CD4-positive, alpha-beta T cell (primary cell): ENCODE measurements around the gene RECQL5. TPM values are rescaled to one million over a fixed set of nuclear protein-coding genes. Genes with fewer than 3 reads are reported as not detected.

Experiments
- ATAC-seq: fragments of 200-7000 bp; cut with Tn5 transposase; one replicate; pipeline ENCODE4 v1.10.0; 2022; ENCODE audit warnings: mild to moderate bottlenecking; ENCODE audit not compliant: poor library complexity
- CTCF ChIA-PET: fragments of 350-600 bp; sonication (Branson Sonifier 250); formaldehyde crosslinking; loops from one replicate; lab custom pipeline; 2021; ENCODE audit warnings: antibody characterized with exemption, inconsistent platforms; lab: Charles Lee
- POLR2A ChIA-PET: fragments of 350-600 bp; sonication (Branson Sonifier 250); formaldehyde crosslinking; loops from one replicate; lab custom pipeline; 2021; ENCODE audit warnings: antibody characterized with exemption, inconsistent platforms; lab: Charles Lee
- DNase-seq, 14 experiments: peaks; one replicate each; pipeline ENCODE4 v3.0.0-alpha.2; 2013 to 2020; ENCODE audit warnings: mixed read lengths in 2 of 14
- H3K27ac ChIP-seq, 2 donors: one replicate each; pipeline versions ENCODE4 v1.5.1 to v1.7.0; 2013; ENCODE audit warnings: low read length in 2 of 2, low read depth in 1 of 2, mild to moderate bottlenecking in 1 of 2
- H3K27me3 ChIP-seq, 2 experiments: 1 replicate in 1 of 2; 2 replicates in 1 of 2; pipeline versions ENCODE4 v1.6.1 to v1.7.0; 2013; ENCODE audit warnings: low read length in 2 of 2, control low read depth in 1 of 2, mild to moderate bottlenecking in 1 of 2, moderate library complexity in 1 of 2; ENCODE audit not compliant: insufficient read depth in 2 of 2, control insufficient read depth in 1 of 2
- H3K36me3 ChIP-seq: one replicate; pipeline ENCODE4 v1.6.1; 2013; ENCODE audit warnings: low read length, control low read depth; ENCODE audit not compliant: insufficient read depth
- H3K4me1 ChIP-seq: one replicate; pipeline ENCODE4 v1.6.1; 2013; ENCODE audit warnings: low read length, control low read depth; ENCODE audit not compliant: insufficient read depth
- H3K4me3 ChIP-seq: one replicate; pipeline ENCODE4 v1.5.1; 2013; ENCODE audit warnings: mild to moderate bottlenecking, low read length, moderate library complexity
- H3K9me3 ChIP-seq, 2 experiments: 1 replicate in 1 of 2; 2 replicates in 1 of 2; pipeline versions ENCODE4 v1.6.1 to v1.7.0; 2013; ENCODE audit warnings: low read length in 2 of 2, mild to moderate bottlenecking in 2 of 2, control low read depth in 1 of 2, moderate library complexity in 1 of 2; ENCODE audit not compliant: control insufficient read depth in 1 of 2, insufficient read depth in 1 of 2
- H3K27ac Mint-ChIP-seq: one replicate; pipeline ENCODE4 v1.8.0; 2020; ENCODE audit warnings: mixed read lengths
- H3K27me3 Mint-ChIP-seq: one replicate; pipeline ENCODE4 v1.8.0; 2021; ENCODE audit warnings: mixed read lengths
- H3K36me3 Mint-ChIP-seq: one replicate; pipeline ENCODE4 v1.8.0; 2021; ENCODE audit warnings: low read depth, mixed read lengths
- H3K4me1 Mint-ChIP-seq: one replicate; pipeline ENCODE4 v1.8.0; 2021; ENCODE audit warnings: low read depth, mixed read lengths
- H3K4me3 Mint-ChIP-seq: one replicate; pipeline ENCODE4 v1.8.0; 2020; ENCODE audit warnings: mild to moderate bottlenecking, mixed read lengths
- H3K9me3 Mint-ChIP-seq: one replicate; pipeline ENCODE4 v1.8.0; 2020; ENCODE audit warnings: mixed read lengths
- intact Hi-C, 2 experiments: fragments of 100-400 bp; cut with DNase I in 1 of 2; cut with micrococcal nuclease in 1 of 2; formaldehyde crosslinking; loops; one replicate each; pipeline versions ENCODE4 v1.15.1 to v1.9.0; 2023 to 2025; cut with DNase I, micrococcal nuclease
- total RNA-seq, 174 experiments: library from RNA in 2 of 174; stranded (reverse) in 2 of 174; gene quantifications; one replicate each; pipeline ENCODE4 v1.2.3 and lab custom pipeline; 2021 to 2026
- TF ChIP-seq, protein P1 (sequence below): fragments of 200-600 bp; IDR thresholded peaks from one replicate; pipeline ENCODE4 v1.8.0; 2022; ENCODE audit warnings: antibody characterized with exemption, mild to moderate bottlenecking

RECQL5 gene
- total RNA-seq, 2 experiments from 2014 or later, result 16.4 to 17.7 TPM

GRCh38 chr17:75630071-75630917, 36.7 kb downstream of the RECQL5 start:
- Histone ChIP-seq H3K4me3 (no peak overlapping the region), H3K36me3 (peaks cover 3% of the 10 kb centered on the region), H3K27me3 (no peaks in the 10 kb centered on the region), H3K9me3 (no peaks in the 10 kb centered on the region), H3K27ac (no peak overlapping the region), H3K4me1 (peaks cover 17% of the 10 kb centered on the region)
- Mint-ChIP-seq H3K9me3 (no peaks in the 10 kb centered on the region), H3K4me3 (no peak overlapping the region), H3K27ac (no peak overlapping the region), H3K4me1 (peaks cover 13% of the 10 kb centered on the region), H3K36me3 (no peaks in the 10 kb centered on the region), H3K27me3 (no peaks in the 10 kb centered on the region)
- TF ChIP-seq, protein P1, sequence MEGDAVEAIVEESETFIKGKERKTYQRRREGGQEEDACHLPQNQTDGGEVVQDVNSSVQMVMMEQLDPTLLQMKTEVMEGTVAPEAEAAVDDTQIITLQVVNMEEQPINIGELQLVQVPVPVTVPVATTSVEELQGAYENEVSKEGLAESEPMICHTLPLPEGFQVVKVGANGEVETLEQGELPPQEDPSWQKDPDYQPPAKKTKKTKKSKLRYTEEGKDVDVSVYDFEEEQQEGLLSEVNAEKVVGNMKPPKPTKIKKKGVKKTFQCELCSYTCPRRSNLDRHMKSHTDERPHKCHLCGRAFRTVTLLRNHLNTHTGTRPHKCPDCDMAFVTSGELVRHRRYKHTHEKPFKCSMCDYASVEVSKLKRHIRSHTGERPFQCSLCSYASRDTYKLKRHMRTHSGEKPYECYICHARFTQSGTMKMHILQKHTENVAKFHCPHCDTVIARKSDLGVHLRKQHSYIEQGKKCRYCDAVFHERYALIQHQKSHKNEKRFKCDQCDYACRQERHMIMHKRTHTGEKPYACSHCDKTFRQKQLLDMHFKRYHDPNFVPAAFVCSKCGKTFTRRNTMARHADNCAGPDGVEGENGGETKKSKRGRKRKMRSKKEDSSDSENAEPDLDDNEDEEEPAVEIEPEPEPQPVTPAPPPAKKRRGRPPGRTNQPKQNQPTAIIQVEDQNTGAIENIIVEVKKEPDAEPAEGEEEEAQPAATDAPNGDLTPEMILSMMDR, result no peak
- ChIA-PET CTCF (interaction anchor here (2.3 kb wide), 1 partner anchor 119 kb away, joined by 7 read pairs; no protein-coding TSS in a partner anchor), POLR2A (no interaction called here)
- intact Hi-C loops, result no loop called here
- ATAC-seq (no peak), DNase-seq (no peak)

GRCh38 chr17:75629157-75629556, 37.8 kb downstream of the RECQL5 start:
- H3K27ac Mint-ChIP-seq, result no peak overlapping the region
- H3K9me3 Mint-ChIP-seq, result no peaks in the 10 kb centered on the region
- H3K36me3 Mint-ChIP-seq, result no peaks in the 10 kb centered on the region
- peaks cover 17% of the 10 kb centered on the region for H3K4me1 ChIP-seq
- peaks cover 13% of the 10 kb centered on the region for H3K4me1 Mint-ChIP-seq
- no peaks in the 10 kb centered on the region for H3K9me3 ChIP-seq
- ChIA-PET POLR2A (no interaction called here), CTCF (interaction anchor here (2.3 kb wide), 1 partner anchor 120 kb away, joined by 7 read pairs; no protein-coding TSS in a partner anchor)
- no peak overlapping the region for H3K27ac ChIP-seq
- TF ChIP-seq, protein P1, result no peak
- no peaks in the 10 kb centered on the region for H3K27me3 Mint-ChIP-seq
- no peak overlapping the region for H3K4me3 ChIP-seq
- intact Hi-C loops, result no loop called here
- DNase-seq (no peak), ATAC-seq (no peak)
- H3K27me3 ChIP-seq, result no peaks in the 10 kb centered on the region
- no peak overlapping the region for H3K4me3 Mint-ChIP-seq
- H3K36me3 ChIP-seq, result peaks cover 3% of the 10 kb centered on the region

DNA sequence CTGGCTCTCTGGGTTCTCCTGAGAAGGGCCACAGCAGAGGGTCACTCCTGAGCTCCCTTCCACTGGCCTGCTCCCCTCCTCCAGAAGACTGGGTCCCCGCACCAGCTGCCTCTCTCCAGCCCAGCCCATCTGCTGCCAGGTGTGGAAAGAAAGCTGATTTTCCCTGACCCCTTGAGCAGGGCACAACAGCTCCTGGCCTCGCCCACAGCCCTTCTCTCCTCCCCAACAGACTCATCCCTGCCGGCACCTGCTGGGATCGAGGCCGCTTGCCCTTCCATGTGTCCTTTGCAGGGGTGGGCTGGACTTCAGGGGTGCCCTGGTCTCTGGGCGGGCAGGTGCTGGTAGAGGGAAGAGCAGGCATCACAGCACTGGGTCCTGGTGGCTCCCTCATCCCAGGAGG, 38.5 kb downstream of the RECQL5 start:
- H3K36me3 Mint-ChIP-seq, result no peaks in the 10 kb centered on the region
- peaks cover 6% of the 10 kb centered on the region for H3K4me1 Mint-ChIP-seq
- H3K4me3 Mint-ChIP-seq, result no peak overlapping the region
- POLR2A ChIA-PET, result no interaction called here
- no peak overlapping the region for H3K27ac Mint-ChIP-seq
- ATAC-seq, result no peak
- Histone ChIP-seq H3K27me3 (no peaks in the 10 kb centered on the region), H3K27ac (no peak overlapping the region), H3K4me1 (peaks cover 11% of the 10 kb centered on the region), H3K36me3 (peaks cover 3% of the 10 kb centered on the region), H3K4me3 (no peak overlapping the region), H3K9me3 (no peaks in the 10 kb centered on the region)
- no peaks in the 10 kb centered on the region for H3K27me3 Mint-ChIP-seq
- no peak for DNase-seq
- TF ChIP-seq, protein P1, result no peak
- intact Hi-C loops, result no loop called here
- H3K9me3 Mint-ChIP-seq, result no peaks in the 10 kb centered on the region
- CTCF ChIA-PET, result no interaction called here
